ENCODE measurements around the gene MOB4.

MOB4 gene

GRCh38 chr2:197597166-197597565 lies 81.3 kb downstream of the MOB4 start:
- DNase-seq = no peak

DNA sequence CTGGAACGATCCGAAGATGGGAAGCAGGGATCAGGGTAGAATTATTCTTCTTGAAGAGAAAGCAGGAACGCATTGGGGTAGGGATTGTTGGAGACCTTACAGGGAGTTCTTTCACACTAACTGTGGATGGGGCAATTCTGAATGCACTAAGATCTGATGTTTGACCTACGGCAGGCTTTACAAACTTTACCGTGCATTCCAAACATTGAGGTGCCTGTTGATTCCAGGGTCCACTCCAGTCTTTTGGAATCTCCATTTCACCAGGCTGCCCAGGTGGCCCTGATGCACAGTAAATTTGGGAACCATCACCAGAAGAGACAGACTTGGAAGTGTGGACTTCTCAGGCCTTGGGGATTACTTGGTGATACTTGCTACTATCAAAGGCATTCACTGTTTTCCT lies 82.6 kb downstream of the MOB4 start:
- DNase-seq = no peak

DNA sequence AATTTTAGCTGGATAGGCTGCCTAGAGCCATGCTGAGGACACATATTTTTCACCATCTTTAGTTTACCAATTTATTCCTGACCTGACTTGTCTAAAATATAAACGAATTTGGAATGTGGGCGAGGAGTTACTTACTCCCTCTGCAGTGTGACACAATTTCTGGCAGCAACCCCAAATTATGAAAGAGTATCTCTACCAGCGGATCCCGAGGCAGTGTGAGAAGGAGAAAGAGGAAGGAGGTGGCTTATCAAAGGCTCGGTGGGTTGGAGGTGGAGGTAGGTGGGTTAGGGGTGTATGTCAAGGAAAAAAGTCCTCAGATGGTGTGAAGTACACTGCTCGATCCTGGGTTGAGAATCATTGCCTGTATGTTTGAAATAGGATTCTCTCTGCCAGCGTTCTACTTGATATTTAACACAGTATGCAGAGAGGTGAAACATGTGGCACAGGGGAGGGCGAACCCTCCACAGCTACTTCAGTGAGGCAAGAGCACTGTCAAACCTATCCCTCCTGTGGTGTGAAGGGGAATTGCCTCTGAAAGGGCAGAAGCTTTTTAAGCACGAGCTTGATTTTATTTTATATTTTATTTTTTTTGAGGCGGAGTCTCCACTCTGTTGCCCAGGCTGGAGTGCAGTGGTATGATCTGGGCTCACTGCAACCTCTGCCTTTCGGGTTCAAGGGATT lies 83.6 kb downstream of the MOB4 start:
- peak; percentile 89 to 92 for DNase-seq

GRCh38 chr2:197600306-197600705 lies 84.4 kb downstream of the MOB4 start:
- no peak for DNase-seq

DNA sequence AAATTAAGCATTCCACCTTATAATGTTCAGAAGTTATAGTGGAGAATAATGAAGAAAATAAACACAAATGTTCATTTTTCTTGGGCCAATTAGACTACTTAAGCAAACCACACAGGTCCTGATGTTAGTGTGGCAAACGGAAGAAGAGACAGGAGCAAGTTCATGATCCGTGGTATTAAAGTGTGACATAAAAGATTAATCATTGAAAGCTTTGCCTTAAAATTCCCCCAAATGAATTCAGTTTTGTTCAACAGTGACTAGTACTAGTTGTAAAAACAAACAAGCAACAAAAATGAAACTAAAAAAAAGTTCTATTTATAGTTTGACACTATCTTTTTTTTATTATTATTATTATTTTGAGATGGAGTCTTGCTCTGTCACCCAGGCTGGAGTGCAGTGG lies 85.9 kb downstream of the MOB4 start:
- no peak for DNase-seq

Measured in Kasumi-1 (cell line).